ENCODE measurements around the gene KEAP1.

Gene KEAP1

DNA sequence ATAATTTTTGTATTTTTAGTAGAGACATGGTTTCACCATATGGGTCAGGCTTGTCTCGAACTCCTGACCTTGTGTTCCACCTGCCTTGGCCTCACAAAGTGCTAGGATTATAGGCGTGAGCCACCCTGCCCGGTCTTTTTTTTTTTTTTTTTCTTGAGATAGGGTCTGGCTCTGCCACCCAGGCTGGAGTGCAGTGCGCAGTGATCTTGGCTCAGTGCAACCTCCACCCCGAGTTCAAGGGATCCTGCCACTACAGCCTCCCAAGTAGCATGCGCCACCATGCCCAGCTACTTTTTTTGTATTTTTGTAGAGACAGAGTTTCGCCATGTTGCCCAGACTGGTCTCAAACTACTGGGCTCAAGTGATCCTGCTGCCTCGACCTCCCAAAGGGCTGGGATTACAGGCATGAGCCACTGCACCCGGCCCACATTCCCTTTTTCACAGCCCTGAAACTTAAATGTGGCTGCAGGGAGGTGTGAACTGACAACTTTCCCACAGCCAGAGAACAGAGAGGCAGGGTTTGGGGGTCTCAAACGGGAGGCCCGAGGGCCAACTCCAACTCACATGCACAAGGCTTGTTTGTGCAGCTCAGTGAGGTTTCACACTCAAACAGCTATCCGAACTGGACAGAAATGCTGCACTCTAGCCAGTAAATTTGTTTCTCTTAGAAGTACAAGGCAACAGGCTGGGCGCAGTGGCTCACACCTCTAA, 18.5 kb upstream of the KEAP1 start:
- no peak for DNase-seq

DNA sequence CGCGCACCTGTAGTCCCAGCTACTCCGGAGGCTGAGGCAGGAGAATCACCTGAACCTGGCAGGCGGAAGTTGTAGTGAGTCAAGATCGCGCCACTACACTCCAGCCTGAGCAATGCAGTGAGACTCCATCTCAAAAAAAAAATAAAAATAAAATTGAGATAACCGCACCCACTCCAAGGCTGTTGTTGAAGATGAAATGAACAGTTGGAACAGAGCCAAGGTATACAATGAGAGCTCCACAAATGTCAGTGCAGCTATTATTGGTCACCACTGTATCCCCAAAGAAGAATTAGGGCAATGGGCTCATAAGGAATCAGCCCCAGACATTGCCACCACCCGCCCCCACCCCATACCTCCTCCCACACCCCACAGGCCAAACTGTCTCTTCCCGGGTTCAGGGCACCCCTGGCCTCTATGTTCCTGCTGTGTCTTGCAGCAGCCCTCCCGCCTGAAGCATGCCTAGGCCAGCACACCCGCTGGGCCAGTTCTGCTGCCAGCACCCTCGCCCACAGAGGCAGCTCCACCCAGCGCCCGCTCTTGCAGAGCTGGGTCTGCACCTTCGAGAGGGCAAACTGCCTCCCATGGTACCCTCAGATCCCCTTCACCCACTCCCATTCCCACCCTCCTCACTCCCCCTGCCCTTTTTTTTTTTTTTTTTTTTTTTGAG, 17.6 kb upstream of the KEAP1 start:
- DNase-seq = no peak

DNA sequence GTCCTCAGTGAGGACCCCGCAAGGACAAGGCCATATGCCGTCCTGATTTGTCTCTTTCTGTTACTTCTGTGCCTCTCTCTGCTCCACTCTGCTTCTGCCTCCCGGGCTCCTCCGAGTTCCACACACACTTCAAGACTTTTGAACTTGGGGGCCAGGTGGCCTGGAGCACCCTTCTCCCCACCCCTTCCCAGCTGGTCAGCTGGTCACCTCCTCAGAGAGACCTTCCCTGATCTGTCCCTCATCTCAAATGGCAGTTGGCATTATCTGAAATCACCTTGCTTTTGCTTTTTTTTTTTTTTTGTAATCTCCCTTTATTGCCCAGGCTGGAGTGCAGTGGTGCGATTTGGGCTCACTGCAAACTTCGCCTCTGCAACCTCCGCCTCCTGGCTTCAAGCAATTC, 16.3 kb upstream of the KEAP1 start:
- no peak for DNase-seq

DNA sequence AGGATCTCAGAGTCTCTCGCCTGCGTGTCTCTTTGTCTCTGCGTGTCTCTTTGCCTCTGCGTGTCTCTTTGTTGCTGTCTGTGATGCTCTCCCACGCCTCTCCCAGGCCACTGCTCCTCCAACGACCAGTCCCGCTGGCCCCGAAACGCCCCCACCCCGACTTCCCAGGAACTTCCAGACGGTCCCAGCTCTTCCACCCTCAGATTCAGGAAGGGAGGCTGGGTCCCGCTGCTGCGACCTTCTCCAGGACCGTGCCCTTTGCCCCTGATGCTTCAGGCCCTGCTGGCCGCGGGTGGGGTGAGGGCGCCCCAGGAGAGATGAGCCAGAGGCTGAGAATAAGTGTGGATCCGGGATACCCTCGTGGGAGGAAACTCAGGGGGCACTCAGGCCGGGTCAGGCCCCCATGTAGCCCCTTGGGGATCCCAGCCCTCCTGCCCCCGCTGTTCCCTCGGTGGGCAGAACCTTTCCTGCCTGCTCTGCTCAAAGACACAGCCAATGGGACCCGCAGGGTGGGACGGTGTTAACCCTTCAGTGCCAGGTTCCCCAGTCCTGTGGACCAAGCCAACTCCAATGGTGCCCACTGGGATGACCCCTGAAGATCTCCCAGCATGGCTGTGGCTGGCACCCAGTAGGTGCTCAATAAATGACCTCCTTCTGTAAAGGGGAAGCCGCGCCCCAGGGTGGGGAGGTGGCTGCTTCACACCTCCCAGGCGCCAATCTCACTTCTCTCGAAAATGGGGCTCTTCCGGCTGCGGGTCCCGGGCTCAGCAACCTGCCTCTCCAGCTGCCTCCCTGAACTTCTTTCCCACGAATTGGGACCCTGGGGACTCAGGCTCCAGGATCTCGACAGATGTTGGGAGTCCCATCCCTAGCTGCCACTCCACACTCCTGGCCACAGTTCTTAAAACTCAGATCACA, 15.5 kb upstream of the KEAP1 start:
- no peak for DNase-seq

DNA sequence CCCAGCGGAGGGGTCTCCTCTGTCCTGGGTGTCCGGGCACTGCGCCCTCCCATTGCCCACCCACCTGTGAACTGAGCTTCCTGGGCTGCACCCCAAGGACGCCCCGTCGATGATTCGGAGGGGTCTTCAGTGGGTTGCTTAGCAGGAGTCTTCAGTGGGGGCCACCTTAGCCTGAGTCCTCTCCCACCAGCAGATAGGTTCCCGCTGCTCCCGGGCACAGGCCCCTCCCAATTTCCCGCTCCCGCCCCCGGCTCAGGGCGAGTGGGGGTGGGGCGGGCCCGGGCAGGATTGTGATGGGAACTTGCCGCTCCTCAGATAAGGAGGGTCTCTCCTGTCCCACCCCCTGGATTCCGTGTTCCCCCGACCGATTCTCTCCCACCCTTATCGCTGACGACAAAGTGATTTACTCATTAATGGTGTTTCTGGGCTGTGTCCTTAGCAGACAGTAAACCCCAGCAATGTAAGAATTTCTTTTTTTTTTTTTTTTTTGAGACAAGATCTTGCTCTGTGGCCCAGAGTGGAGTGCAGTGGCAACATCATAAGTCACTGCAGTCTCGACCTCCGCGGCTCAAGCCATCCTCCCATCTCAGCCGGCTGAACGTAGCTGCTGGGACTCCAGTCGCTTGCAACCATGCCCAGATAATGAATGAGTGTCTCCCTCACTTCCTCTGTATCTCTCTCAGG, 14.7 kb upstream of the KEAP1 start:
- no peak for DNase-seq

DNA sequence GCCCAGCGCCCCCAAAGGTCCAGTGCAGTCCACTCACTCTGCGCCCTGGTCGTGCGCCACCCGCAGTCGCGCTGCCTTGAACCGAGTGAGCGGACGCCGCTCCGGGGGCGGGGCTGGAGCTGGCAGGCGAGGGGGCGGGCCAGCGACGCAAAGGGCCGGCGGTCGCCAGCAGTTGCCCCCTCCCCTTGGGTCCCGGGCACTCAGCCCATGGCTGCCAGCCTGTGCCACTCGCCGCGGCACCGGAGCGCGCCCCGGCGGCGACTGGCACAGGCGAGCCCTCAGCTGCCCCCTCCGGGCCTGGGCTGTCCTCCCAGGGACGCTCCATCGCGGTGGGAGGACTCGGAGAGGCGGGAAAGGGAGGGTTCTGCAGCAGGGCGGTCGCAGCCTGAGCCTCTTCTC, 14.2 kb upstream of the KEAP1 start, which contains the start of gene S1PR5:
Gene S1PR5, minus strand, starts transcription at position 87 of the 399 bp plus-strand sequence. CDS start 2,436 bp downstream, outside the sequence.
- no peak for DNase-seq

DNA sequence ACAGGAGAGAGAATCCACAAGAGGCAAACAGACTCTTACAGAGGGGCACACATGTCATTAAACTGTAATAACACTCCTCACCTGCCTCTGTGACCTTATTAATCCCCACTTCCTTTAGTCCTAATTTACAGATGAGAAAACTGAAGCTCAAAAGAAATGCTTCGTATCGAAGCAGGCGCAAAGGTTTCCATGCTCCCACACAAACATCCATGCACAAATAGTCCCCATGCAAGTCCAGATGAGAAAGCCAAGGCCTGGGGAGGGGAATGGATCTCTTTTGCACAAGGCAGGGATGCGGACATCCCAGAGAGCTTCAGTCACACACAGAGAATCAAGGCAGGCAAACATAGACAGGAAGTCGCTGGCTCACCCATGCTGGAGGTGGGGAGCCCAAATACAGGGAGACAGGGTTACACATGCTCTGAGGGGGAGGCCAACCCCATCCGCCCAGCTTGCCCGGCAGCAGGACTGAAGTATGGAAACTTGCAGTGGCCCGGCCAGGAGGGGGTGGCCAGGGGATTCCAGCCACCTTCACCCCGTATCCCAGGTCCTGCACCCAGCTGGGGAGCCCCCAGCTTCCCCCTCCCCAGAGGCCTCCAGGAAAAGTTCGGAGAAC, 13.6 kb upstream of the KEAP1 start:
- DNase-seq = no peak

DNA sequence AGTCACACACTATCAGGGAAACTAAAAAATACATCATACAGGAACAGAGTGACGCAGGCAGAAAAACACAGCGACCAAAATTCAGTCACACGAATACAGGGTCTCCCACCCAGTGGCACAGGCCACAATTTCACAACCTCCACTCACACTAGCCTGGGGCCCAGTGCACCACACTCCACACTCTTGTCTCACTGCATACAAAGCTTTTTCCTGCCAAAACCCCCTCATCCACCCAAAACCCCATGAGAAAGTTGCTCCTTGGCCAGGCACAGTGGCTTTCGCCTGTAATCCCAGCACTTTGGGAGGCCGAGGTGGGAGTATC, 12.9 kb upstream of the KEAP1 start:
- DNase-seq = no peak

DNA sequence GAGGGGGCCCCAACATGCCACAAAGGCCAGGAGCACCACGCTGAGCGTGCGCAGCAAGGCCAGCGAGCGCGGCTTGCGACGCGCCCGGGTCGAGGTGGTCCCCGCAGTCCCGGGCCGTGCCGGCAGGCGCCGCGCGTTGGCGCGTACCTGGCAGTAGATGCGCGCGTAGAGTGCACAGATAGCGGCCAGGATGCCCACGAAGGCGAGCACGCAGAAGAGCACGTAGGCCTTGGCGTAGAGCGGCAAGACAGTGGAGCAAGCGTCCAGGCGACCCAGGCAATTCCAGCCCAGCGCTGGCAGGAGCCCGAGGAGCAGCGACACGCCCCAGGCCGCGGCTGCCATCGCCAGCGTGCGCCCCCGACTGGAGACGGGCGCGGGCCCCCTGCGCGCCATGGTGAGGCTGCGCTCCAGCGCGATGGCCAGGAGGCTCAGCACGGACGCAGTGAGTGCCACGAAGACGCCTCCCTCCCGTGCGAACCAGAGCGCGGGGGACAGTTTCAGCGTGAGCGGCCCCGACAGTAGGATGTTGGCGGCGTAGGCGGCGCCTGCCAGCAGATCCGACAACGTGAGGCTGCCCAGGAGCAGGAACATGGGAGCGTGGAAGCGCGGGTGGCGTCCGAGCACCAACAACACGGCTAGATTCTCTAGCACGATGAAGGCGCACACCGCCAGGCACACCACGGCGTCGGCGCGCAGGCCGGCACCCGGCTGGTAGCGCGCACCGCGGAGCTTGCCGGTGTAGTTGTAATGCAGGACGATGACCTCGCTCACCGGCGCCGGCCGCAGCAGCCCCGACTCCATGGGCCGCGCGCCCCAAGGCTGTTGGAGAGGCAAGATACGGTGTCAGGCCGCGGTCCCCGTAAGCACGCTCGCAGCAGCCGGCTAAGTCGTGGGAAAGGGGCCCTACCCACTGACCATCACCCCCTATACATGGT, 11.3 kb upstream of the KEAP1 start:
- DNase-seq = no peak

DNA sequence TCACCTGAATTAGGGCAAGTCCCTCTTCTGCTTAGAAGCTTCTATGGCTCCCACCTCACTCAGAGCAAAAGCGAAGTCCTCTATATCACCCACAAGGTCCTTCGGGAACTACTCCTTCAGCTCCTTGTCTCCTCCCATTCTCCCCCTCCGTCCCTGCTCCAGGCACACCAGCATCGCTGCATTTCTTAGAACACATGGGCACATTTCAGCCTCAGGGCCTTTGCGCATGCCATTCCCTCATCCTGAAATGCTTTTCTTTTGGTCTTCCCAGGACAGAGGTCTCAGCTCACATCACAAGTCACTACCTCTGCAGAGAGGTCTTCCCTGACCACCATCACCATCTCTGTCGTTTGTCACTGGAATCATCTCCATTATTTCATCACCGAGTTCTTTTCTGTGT, 10.1 kb upstream of the KEAP1 start:
- no peak for DNase-seq

DNA sequence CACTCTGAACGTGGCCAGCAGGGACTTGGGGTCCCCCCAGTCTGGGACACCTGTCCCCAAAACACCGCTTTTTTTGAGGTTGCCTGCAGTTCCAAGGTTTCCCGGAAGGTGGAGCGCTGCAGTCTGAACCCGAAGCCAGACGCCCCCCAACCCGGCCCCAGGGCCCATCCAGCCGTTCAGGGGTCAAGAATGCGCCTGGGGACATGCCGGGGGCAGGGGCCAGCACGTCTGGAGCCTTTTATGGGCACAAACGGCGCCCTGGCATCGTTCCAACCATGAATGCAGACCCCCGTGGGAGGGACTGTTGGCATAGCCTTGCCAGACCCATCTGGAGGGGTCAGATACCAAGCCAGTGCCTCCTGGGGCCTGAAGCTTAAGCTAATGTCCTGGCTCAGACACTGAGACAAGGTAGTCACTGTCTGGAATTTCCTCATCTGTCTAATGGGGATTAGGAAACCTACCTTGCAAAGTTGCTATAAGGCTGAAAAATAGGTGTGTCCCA, 7.2 kb upstream of the KEAP1 start:
- DNase-seq = no peak

DNA sequence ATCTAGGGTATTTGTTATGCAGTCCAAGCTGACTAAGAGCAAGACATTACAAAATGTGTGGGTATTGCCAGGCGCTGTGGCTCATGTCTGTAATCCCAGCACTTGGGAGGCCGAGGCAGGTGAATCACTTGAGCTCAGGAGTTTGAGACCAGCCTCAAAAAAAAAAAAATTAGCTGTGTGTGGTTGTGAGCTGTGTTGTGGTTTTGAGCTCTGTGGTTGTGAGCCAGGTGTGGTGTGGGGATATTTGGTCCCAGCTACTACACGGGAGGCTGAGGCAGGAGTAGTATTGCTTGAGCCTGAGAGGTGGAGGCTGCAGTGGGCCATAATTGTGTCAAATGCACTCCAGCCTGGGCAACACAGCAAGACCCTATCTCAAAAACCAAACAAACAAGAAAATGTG, 5.6 kb upstream of the KEAP1 start:
- no peak for DNase-seq

DNA sequence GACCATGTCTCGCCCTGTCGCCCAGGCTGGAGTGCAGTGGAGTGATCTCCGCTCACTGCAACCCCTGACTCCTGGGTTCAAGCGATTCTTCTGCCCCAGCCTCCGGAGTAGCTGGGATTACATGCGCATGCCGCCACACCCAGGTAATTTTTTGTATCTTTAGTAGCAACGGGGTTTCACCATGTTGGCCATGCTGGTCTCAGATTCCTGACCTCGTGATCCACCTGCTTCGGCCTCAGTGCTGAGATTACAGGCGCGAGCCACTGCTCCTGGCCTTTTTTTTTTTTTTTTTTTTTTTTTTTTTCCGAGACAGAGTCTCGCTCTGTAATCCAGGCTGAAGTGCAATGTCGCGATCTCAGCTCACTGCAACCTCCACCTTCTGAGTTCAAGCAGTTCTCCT, 4.9 kb upstream of the KEAP1 start:
- no peak for DNase-seq

DNA sequence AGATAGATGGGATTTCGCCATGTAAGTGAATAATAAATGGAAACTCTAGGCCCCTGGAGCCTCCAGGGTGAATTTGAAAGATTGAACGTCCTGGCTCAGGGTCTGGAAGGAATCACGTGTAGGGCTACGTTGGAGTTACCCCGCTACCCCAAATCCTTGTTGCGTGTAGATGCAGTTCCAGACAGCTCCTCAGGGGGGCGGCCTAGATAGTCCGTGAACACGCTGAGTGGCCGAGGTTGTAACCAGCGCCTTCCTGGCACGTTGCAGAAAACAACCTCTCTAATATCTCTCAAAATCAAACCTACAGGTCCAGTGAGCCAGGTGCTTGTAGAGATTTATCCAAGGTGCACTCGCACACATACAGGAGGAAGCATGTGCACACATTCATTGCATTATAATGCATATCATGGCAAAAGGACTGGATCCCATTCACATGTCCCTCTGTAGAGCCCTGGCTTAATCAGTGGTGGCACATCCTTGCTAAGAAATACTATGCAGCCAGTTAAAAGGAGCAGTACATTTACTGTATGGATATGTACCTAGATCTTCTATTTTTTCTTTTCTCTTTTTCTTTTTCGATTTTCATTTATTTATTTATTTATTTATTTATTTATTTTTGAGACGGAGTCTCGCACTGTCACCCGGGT, 2.5 kb upstream of the KEAP1 start:
- DNase-seq = no peak

DNA sequence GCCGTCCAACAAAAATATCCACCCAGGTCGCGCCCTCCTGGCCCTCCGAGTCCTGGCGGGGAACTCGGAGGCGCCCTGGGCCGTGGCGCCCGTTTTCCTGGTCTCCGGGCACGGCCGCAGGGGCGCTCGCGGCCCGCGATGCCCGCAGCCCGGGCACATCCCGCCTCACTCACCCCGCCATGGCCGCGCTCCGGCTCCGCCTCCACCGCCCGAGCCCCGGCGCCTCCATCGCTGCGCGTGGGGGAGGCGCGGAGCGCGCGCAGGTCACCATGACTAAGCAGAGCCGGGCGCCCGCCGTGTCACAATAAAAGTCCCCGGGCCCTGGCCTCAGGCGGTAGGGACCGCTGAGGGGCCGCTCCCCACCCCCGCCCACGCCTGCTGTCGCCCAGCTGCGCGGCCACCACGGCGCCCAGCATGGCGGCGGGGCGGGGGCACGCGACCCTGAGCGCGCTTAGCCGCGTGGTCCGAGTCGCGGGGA, 593 bp downstream of the KEAP1 start:
- DNase-seq = peak; percentile 89

DNA sequence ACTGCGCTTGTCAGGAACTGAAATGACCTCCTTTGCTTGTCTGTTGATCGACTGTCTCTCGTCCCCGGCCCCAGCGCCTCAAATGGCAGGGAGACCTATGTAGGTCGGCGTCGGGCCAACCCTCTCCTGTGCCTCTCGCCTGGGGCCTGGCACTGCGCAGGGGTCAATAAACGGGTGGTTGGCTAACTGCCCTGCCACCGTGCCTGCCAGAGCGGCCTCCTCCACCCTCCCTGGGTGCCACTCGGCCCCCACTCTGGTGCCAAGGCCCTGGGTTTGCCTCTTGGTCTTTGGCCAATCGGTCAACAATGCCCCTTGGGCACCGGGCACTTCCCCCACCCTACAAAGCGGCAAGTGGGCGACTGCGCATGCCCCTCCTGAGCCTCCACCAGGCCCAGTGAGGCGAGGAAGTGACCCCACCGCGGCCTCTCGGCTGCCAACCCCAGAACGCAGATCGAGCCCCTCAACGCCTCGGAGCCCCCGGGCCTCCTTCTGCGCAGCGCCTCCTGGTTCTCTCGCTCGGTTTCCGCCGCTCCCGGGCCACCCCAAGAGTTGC, 1.1 kb downstream of the KEAP1 start:
- peak; percentile 87 for DNase-seq

DNA sequence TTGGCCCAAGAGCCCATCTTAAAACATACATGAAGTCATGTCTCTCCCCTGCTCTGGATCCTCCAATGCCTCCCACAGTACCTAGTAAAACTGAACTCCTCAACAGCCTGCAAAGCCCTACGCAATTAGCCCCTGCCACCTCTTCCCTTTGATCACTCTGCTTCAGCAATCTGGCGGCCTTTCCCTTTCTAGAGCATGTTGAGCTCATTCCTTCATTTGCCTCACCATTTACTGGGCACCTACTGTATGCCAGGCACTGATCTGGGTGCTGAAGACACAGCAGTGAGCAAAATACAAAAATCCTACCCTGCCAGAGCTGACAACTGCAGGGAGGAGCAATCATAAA, 2.9 kb downstream of the KEAP1 start:
- DNase-seq = no peak

DNA sequence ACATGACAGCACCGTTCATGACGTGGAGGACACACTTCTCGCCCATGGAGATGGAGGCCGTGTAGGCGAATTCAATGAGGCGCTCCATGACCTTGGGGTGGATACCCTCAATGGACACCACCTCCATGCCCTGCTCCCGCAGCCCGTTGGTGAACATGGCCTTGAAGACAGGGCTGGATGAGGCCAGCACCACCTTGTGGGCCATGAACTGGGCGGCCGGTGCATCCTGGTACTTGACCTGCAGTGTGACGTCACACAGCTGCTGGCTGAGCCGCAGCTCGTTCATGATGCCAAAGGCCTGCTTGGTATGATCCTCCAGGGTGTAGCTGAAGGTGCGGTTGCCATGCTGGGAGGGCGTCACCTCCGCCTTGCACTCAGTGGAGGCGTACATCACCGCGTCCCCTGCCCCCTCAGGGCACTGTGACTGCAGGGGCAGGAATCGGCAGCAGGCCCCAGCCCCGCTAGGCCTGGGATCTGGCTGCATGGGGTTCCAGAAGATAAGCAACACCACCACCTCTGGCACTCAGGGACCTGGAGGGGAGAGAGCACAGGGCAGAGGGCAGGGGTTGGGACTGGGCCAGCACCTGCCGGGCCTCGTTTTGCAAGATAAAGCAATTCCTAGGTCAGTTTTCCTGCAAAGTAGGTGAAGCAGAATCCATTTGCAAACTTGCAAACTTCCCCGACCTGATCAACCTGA, 3.5 kb downstream of the KEAP1 start:
- no peak for DNase-seq

DNA sequence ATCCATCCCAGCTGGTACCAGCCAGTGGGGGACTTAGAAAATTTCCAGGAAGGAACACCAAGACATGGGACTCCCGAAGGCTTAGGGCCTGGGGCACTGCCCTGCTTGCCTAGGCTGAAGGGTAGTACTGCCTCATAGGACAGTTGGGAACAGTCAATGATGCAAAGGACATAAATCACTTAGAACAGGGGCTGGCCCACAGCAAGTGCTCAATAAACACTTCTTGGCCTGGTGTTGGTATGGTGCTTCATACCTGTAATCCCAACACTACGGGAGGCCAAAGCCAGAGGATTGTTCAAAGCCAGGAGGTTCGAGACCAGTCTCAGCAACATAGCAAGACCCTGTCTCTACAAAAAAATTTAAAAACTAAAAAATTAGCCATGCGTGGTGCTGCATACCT, 5.8 kb downstream of the KEAP1 start:
- DNase-seq = no peak

Measured in NCI-H1092 treated with DMSO at 0.1 percent for 48 hours (cell line).